HL-60/S4 treated with phorbol 12-myristate 13-acetate at 8.2 ng/mL for 4 days and 3 days (cell line): ENCODE data around the gene LTK.
"Not testable (repeated sequence)": the region's sequence is repeated elsewhere in the genome, so short reads cannot be mapped to it uniquely, and the experiment has no call there.

ENCODE experiments used
- in situ Hi-C: fragments of 300-500 bp; cut with MboI; formaldehyde crosslinking; loops from 2 replicates; pipeline ENCODE4 v1.15.0; 2022; ENCODE audit warnings: low sequenced_read_pairs

The LTK gene

GRCh38 chr15:41480396-41481140, 33.1 kb downstream of the LTK start:
- in situ Hi-C loops: no loop called here

DNA sequence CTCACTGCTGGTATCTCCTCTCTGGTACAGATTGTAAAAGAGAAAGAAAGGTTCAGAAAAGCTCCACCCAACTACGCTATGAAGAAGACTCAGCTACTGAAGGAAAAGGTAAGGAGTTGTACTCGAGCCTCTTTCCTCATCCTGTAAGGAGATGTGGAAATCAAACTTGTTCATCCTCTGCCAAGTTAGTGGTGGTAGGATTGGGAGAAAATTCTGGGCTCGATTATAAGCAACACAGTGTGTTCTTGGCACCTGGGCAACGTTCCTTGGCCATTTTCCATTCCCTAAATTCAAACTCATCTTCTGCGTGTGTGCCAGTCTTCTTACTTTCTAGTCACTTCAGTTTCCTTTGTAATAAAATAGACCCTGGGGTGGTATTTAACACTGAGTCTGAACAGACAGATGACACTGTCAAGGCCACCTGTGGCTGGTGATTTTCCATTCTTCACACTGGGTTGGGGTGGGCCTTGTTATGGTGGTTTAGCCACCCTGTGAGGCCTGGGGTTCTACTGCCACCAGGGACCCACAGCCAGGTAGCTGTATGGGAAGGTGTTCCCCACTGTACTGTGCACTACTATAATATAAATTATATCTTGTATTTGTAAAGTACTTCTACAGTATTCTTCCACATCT, 37.1 kb downstream of the LTK start:
- in situ Hi-C loops: no loop called here

- in situ Hi-C loops: no loop called here
Measured at GRCh38 chr15:41474941-41475340, 38.7 kb downstream of the LTK start.

GRCh38 chr15:41474436-41474835, 39.2 kb downstream of the LTK start:
- in situ Hi-C loops: no loop called here

GRCh38 chr15:41473418-41473817, 40.2 kb downstream of the LTK start:
- in situ Hi-C loops: no loop called here

GRCh38 chr15:41469644-41470043, 44.0 kb downstream of the LTK start:
- in situ Hi-C loops: not testable (repeated sequence)

- in situ Hi-C loops: no loop called here
Measured at GRCh38 chr15:41466711-41467110, 46.9 kb downstream of the LTK start.

GRCh38 chr15:41465822-41466421, 47.7 kb downstream of the LTK start:
- in situ Hi-C loops: no loop called here

GRCh38 chr15:41464889-41465580, 48.6 kb downstream of the LTK start:
- in situ Hi-C loops: no loop called here

GRCh38 chr15:41462084-41462795, 51.4 kb downstream of the LTK start:
- in situ Hi-C loops: no loop called here
